ENCODE data around the gene MRPL36.

GRCh38 chr5:1810581-1811101 lies 11.0 kb upstream of the MRPL36 start:
- TF ChIP-seq CTCF (IDR thresholded peaks at IDR 0.05) (no peak), POLR2A (IDR thresholded peaks at IDR 0.05) (no peak), EP300 (IDR thresholded peaks at IDR 0.05) (no peak)

All from ovary (tissue), 3 donors.